ACC112 (cell line): ENCODE measurements around the gene CELA2A.

Source experiments
- H2AFZ ChIP-seq: fragments of 200-600 bp; sonication (generic); one replicate; pipeline ENCODE4 v1.6.0; 2017; ENCODE audit warnings: antibody characterized with exemption, low read length; ENCODE audit not compliant: unreplicated experiment
- H3K27ac ChIP-seq: fragments of 200-600 bp; sonication (generic); 2 replicates; pipeline ENCODE4 v1.5.1; 2014; ENCODE audit warnings: low read depth, mild to moderate bottlenecking, antibody characterized with exemption, low read length, moderate library complexity
- H3K27me3 ChIP-seq: fragments of 200-600 bp; sonication (generic); 2 replicates; pipeline ENCODE4 v1.6.1; 2014; ENCODE audit warnings: mild to moderate bottlenecking, antibody characterized with exemption, low read length, moderate library complexity, mixed read lengths; ENCODE audit not compliant: insufficient read depth
- H3K36me3 ChIP-seq: fragments of 200-600 bp; sonication (generic); 2 replicates; pipeline ENCODE4 v1.6.1; 2016; ENCODE audit warnings: mild to moderate bottlenecking, antibody characterized with exemption, low read length, moderate library complexity, mixed read lengths; ENCODE audit not compliant: insufficient read depth
- H3K4me1 ChIP-seq: fragments of 200-600 bp; sonication (generic); one replicate; pipeline ENCODE4 v1.6.1; 2016; ENCODE audit warnings: low read length, mixed read lengths; ENCODE audit not compliant: insufficient read depth, unreplicated experiment, control insufficient read depth
- H3K4me3 ChIP-seq: fragments of 200-600 bp; sonication (generic); 2 replicates; pipeline ENCODE4 v1.5.1; 2014; ENCODE audit warnings: mild to moderate bottlenecking, low read depth, low read length
- H3K79me2 ChIP-seq: fragments of 200-600 bp; sonication (generic); one replicate; pipeline ENCODE4 v1.6.0; 2016; ENCODE audit warnings: low read length; ENCODE audit not compliant: control insufficient read depth, unreplicated experiment, insufficient read depth

CELA2A gene

GRCh38 chr1:15456313-15456954 lies at the start of gene CELA2A:
Gene CELA2A (plus strand): TSS chr1:15456732. CDS start chr1:15456754, 22 bp downstream.
- H3K79me2 ChIP-seq: no peaks in the 10 kb centered on the region
- no peaks in the 10 kb centered on the region for H3K27me3 ChIP-seq
- no peak within 1 kb of the TSS for H2AFZ ChIP-seq
- no peaks in the 10 kb centered on the region for H3K36me3 ChIP-seq
- H3K27ac ChIP-seq: no peak within 1 kb of the TSS
- peaks cover 20% of the 10 kb centered on the region for H3K4me1 ChIP-seq
- H3K4me3 ChIP-seq: no peak within 1 kb of the TSS

DNA sequence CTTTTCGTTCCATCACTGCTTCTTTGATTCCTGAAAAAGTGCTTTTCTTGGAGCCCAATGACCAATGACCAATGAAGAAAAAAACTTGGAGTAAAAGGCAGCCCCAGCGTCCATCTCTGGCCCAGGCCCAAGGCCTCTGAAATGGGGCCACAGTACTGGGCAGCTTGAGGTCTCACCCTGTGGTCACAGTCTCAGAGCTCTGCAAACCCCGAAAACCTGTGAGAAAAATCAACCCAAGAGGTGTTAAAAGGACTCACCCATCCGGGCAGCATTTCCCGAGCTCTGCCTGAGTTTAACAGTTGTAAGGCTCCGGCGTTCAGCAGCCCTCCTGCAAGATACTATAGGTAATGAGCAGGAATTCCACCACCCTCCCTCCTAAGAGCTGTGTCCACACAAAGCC lies 49.0 kb upstream of the CELA2A start:
- peak overlapping the region; percentile 70 for H3K27ac ChIP-seq
- no peak overlapping the region for H2AFZ ChIP-seq
- no peaks in the 10 kb centered on the region for H3K27me3 ChIP-seq
- peaks cover 41% of the 10 kb centered on the region for H3K4me1 ChIP-seq
- H3K36me3 ChIP-seq: no peaks in the 10 kb centered on the region
- peaks cover 29% of the 10 kb centered on the region for H3K79me2 ChIP-seq
- H3K4me3 ChIP-seq: no peak overlapping the region

DNA sequence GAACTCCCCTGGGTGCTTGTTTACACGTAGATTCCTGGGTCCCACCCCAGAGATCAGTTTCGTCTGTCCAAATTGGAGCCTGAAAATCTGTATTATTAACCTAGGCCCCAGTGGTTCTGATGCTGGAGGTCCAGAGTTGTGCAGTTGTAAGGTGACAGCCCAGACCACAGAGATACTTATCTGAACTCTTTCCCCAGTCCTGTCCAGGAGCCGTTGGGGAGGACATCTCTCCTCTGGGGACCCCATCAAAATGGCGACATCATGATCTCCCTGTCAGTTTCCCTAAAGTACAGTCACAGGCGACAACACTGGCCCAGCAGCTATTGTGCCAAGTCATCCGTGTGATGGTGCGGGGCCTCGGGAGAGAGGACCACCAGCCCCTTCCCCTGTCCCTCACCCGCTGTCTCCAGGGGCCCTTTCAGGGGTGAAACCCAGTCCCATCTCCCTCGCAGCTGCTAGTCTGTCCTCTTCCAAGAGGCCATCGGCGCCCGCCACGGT lies 47.6 kb upstream of the CELA2A start:
- Histone ChIP-seq H3K27me3 (no peaks in the 10 kb centered on the region), H3K79me2 (peaks cover 42% of the 10 kb centered on the region), H3K36me3 (no peaks in the 10 kb centered on the region), H2AFZ (no peak overlapping the region), H3K4me3 (peak overlapping the region; percentile 94), H3K27ac (peak overlapping the region; percentile 28; the same call in 1 of the 2 replicates), H3K4me1 (peaks cover 41% of the 10 kb centered on the region)

DNA sequence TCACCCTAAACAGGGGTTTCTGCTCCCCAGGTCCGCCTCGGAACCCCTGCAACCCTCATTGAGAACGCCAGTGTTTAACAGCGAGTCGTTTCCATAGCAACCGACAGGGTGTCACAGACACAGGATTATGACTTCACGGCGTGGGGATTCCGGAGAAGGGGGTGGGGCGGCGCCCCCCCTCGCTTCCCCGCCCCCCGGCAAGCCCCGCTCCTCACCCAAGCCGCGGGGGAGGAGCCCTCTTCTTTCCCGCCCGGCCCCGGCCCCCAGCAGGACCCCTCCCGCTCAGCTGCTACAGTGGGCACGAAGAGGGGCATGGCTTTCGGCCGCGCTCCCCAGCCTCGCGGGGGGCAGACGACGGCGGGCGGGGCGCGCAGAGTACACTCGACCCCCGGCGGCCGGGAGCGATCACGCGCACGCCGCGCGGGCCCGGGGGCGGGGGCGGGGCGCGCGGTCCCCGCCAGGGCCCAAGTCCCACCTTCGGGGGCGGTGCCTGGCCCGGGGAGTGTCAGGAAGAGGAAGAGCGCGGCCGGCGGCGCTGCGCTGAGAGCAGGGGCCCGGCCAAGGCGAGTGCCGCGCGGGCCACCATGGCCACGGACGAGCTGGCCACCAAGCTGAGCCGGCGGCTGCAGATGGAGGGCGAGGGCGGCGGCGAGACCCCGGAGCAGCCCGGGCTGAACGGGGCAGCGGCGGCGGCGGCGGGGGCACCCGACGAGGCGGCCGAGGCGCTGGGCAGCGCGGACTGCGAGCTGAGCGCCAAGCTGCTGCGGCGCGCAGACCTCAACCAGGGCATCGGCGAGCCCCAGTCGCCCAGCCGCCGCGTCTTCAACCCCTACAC lies 46.9 kb upstream of the CELA2A start, which contains the start of gene EFHD2:
TSS of gene EFHD2 (plus strand) at position 501 of the 835 bp plus-strand sequence. CDS start at position 585, 84 bp downstream.
- Histone ChIP-seq H2AFZ (peak within 1 kb of the TSS; percentile 27), H3K27me3 (no peaks in the 10 kb centered on the region), H3K79me2 (peaks cover 49% of the 10 kb centered on the region), H3K36me3 (no peaks in the 10 kb centered on the region), H3K4me1 (peaks cover 41% of the 10 kb centered on the region), H3K4me3 (peak within 1 kb of the TSS; percentile 94), H3K27ac (peak within 1 kb of the TSS; percentile 37; the same call in 1 of the 2 replicates)

- Histone ChIP-seq H3K27me3 (no peaks in the 10 kb centered on the region), H3K27ac (peak overlapping the region; percentile 37; the same call in 1 of the 2 replicates), H3K79me2 (peaks cover 56% of the 10 kb centered on the region), H3K4me1 (peaks cover 41% of the 10 kb centered on the region), H2AFZ (peak overlapping the region; percentile 27), H3K4me3 (peak overlapping the region; percentile 94), H3K36me3 (0 out of 2 replicates have a peak, but pooled peaks cover 5% of the 10 kb centered on the region)
Observed at GRCh38 chr1:15410223-15410883, 46.2 kb upstream of the CELA2A start.

GRCh38 chr1:15410884-15411245 lies 45.7 kb upstream of the CELA2A start:
- no peak overlapping the region for H3K27ac ChIP-seq
- H3K4me3 ChIP-seq: peak overlapping the region; percentile 94
- peaks cover 57% of the 10 kb centered on the region for H3K79me2 ChIP-seq
- H3K4me1 ChIP-seq: peaks cover 43% of the 10 kb centered on the region
- H3K27me3 ChIP-seq: no peaks in the 10 kb centered on the region
- 0 out of 2 replicates have a peak, but pooled peaks cover 5% of the 10 kb centered on the region for H3K36me3 ChIP-seq
- H2AFZ ChIP-seq: no peak overlapping the region

DNA sequence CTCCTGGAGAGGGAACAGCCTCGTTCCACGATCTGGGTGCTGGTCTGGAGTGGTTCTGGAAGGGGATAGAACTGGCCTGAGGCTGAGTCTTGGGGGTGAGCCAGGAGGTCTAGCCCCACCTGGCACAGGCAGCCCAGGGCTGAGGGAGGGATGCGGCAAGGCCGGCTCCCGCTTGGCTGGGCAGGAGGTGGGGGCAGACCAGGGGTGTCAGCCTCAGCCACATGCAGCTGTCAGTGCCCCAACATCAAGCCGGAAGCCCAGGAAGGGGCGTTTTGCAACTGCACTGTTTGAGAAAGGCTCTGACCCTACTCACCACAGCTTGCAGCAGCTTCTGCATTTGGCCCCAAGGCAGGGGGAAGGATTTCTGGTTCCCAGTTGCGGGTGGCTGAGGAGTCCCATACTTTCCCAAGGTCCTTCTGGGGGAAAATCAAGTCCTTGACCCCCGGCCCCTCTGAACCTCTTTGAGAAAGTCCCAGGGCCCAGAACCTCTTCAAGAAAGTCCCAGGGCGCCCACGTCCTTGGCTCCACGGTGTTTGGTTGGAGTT lies 44.9 kb upstream of the CELA2A start:
- H3K27ac ChIP-seq: no peak overlapping the region
- H3K4me1 ChIP-seq: peaks cover 50% of the 10 kb centered on the region
- H3K36me3 ChIP-seq: 0 out of 2 replicates have a peak, but pooled peaks cover 5% of the 10 kb centered on the region
- peak overlapping the region; percentile 94 for H3K4me3 ChIP-seq
- H3K79me2 ChIP-seq: peaks cover 57% of the 10 kb centered on the region
- H3K27me3 ChIP-seq: no peaks in the 10 kb centered on the region
- no peak overlapping the region for H2AFZ ChIP-seq

DNA sequence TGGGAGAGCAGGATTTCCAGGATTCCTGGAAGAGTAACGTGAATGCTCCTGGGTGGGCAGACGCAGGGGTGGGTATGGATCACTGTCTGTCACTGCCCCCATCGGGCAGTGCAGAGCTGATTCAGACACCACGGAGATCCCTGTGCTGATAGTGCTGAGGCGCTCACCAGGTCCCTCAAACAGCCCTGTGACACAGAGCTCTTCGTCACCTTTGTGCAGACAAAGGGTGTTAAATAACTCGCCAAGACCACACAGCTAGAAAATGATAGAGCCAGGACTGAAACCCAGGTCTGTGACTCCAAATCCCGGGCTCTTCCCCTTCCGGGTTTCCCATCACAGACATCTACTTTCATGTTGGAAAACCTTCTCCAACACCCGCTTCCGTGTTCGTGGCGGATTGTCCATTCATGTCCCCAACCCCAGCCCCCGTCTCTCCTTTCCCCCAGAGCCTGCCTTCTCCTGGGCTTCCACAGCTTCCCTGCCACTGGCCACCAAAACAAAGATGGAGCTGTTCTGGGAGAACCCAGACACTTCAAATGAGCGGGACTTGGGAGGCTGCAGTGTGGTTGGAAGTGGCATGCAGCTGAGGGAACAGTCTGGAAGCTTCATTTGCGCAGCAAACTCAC lies 44.2 kb upstream of the CELA2A start:
- Histone ChIP-seq H3K27me3 (no peaks in the 10 kb centered on the region), H3K4me3 (peak overlapping the region; percentile 94; the same call in 1 of the 2 replicates), H3K4me1 (peaks cover 49% of the 10 kb centered on the region), H3K27ac (no peak overlapping the region), H3K79me2 (peaks cover 57% of the 10 kb centered on the region), H3K36me3 (0 out of 2 replicates have a peak, but pooled peaks cover 5% of the 10 kb centered on the region), H2AFZ (no peak overlapping the region)

- H3K27ac ChIP-seq: no peak overlapping the region
- H3K4me3 ChIP-seq: no peak overlapping the region
- 0 out of 2 replicates have a peak, but pooled peaks cover 5% of the 10 kb centered on the region for H3K36me3 ChIP-seq
- peaks cover 57% of the 10 kb centered on the region for H3K79me2 ChIP-seq
- H2AFZ ChIP-seq: no peak overlapping the region
- peaks cover 49% of the 10 kb centered on the region for H3K4me1 ChIP-seq
- H3K27me3 ChIP-seq: no peaks in the 10 kb centered on the region
Observed at GRCh38 chr1:15412843-15413242, 43.7 kb upstream of the CELA2A start.
